HG03196 (cell line): ENCODE measurements around the gene SRCAP.
"Not testable (repeated sequence)": the region's sequence is repeated elsewhere in the genome, so short reads cannot be mapped to it uniquely, and the experiment has no call there.

Experiments
- ATAC-seq: cut with Tn5 transposase; IDR thresholded peaks from one replicate; pipeline ENCODE4 v1.9.1; 2021; ENCODE audit not compliant: unreplicated experiment

SRCAP gene

GRCh38 chr16:30697264-30698138, 1.5 kb upstream of the SRCAP start:
- ATAC-seq: peak; percentile 86

GRCh38 chr16:30698139-30698815, 694 bp upstream of the SRCAP start:
- ATAC-seq: peak; percentile 60

GRCh38 chr16:30699615-30700099, 686 bp downstream of the SRCAP start:
- ATAC-seq: no peak

- ATAC-seq: no peak
Measured at GRCh38 chr16:30700491-30700890, 1.5 kb downstream of the SRCAP start.

- no peak for ATAC-seq
Measured at GRCh38 chr16:30700971-30701370, 2.0 kb downstream of the SRCAP start.

- not testable (repeated sequence) for ATAC-seq
Measured at GRCh38 chr16:30703071-30703470, 4.1 kb downstream of the SRCAP start.

- ATAC-seq: no peak
Measured at GRCh38 chr16:30703971-30704370, 5.0 kb downstream of the SRCAP start.

GRCh38 chr16:30706046-30706445, 7.1 kb downstream of the SRCAP start:
- no peak for ATAC-seq

GRCh38 chr16:30710971-30711370, 12.0 kb downstream of the SRCAP start:
- ATAC-seq: no peak

GRCh38 chr16:30711712-30712111, 12.7 kb downstream of the SRCAP start:
- no peak for ATAC-seq

- no peak for ATAC-seq
Measured at GRCh38 chr16:30715750-30716445, 16.9 kb downstream of the SRCAP start.

- no peak for ATAC-seq
Measured at GRCh38 chr16:30720086-30720485, 21.1 kb downstream of the SRCAP start.

- ATAC-seq: no peak
Measured at GRCh38 chr16:30720694-30721093, 21.7 kb downstream of the SRCAP start.

GRCh38 chr16:30721167-30721566, 22.2 kb downstream of the SRCAP start:
- ATAC-seq: no peak

GRCh38 chr16:30721606-30722005, 22.6 kb downstream of the SRCAP start:
- ATAC-seq: no peak

- no peak for ATAC-seq
Measured at GRCh38 chr16:30722443-30722842, 23.5 kb downstream of the SRCAP start.

GRCh38 chr16:30722916-30723315, 23.9 kb downstream of the SRCAP start:
- ATAC-seq: no peak

GRCh38 chr16:30723725-30724355, 24.9 kb downstream of the SRCAP start:
- ATAC-seq: no peak

GRCh38 chr16:30724641-30725417, 25.9 kb downstream of the SRCAP start:
- no peak for ATAC-seq

- no peak for ATAC-seq
Measured at GRCh38 chr16:30725418-30725792, 26.4 kb downstream of the SRCAP start.
